CD8-positive, alpha-beta memory T cell (primary cell): ENCODE measurements around the gene PHF3. TPM values are rescaled to one million over a fixed set of nuclear protein-coding genes. Genes with fewer than 3 reads are reported as not detected.
A peak's percentile ranks its signal among the peaks of the same experiment; 100 is the strongest.

Experiments
- CTCF ChIA-PET: fragments of 350-600 bp; sonication (Branson Sonifier 250); formaldehyde crosslinking; loops from one replicate; lab custom pipeline; 2021; ENCODE audit warnings: antibody characterized with exemption; lab: Charles Lee
- POLR2A ChIA-PET: fragments of 350-600 bp; sonication (Branson Sonifier 250); formaldehyde crosslinking; loops from one replicate; lab custom pipeline; 2021; ENCODE audit warnings: antibody characterized with exemption; lab: Charles Lee
- DNase-seq, 5 donors: peaks; one replicate each; pipeline versions ENCODE4 v3.0.0 to v3.0.0-alpha.2; 2020 to 2022; ENCODE audit warnings: mixed read lengths in 1 of 5
- H3K27ac ChIP-seq: one replicate; pipeline ENCODE4 v1.7.0; 2013; ENCODE audit warnings: low read depth, mild to moderate bottlenecking, low read length, moderate library complexity
- H3K27me3 ChIP-seq: 2 replicates; pipeline ENCODE4 v1.7.0; 2013; ENCODE audit warnings: low read length, mild to moderate bottlenecking; ENCODE audit not compliant: insufficient read depth, poor library complexity, severe bottlenecking
- H3K36me3 ChIP-seq: 2 replicates; pipeline ENCODE4 v1.7.0; 2013; ENCODE audit warnings: mild to moderate bottlenecking, low read length, moderate library complexity; ENCODE audit not compliant: insufficient read depth
- H3K4me1 ChIP-seq: 2 replicates; pipeline ENCODE4 v1.7.0; 2013; ENCODE audit warnings: mild to moderate bottlenecking, low read length, moderate library complexity; ENCODE audit not compliant: insufficient read depth
- H3K4me3 ChIP-seq: 2 replicates; pipeline ENCODE4 v1.7.0; 2013; ENCODE audit warnings: mild to moderate bottlenecking, low read length
- H3K9me3 ChIP-seq: 2 replicates; pipeline ENCODE4 v1.7.0; 2013; ENCODE audit warnings: mild to moderate bottlenecking, low read length
- H3K27ac Mint-ChIP-seq, 8 donors: one replicate each; pipeline ENCODE4 v1.8.0; 2020 to 2021; ENCODE audit warnings: mixed read lengths in 8 of 8, mild to moderate bottlenecking in 6 of 8, inconsistent platforms in 3 of 8, moderate library complexity in 3 of 8
- H3K27me3 Mint-ChIP-seq, 2 donors: one replicate each; pipeline ENCODE4 v1.8.0; 2020 to 2021; ENCODE audit warnings: mixed read lengths in 2 of 2, mild to moderate bottlenecking in 1 of 2, moderate library complexity in 1 of 2
- H3K36me3 Mint-ChIP-seq, 3 donors: one replicate each; pipeline ENCODE4 v1.8.0; 2020 to 2021; ENCODE audit warnings: mixed read lengths in 3 of 3, inconsistent platforms in 1 of 3, mild to moderate bottlenecking in 1 of 3
- H3K4me1 Mint-ChIP-seq, 3 donors: one replicate each; pipeline ENCODE4 v1.8.0; 2020 to 2021; ENCODE audit warnings: mixed read lengths in 3 of 3, inconsistent platforms in 1 of 3, mild to moderate bottlenecking in 1 of 3
- H3K4me3 Mint-ChIP-seq, 7 donors: one replicate each; pipeline ENCODE4 v1.8.0; 2020 to 2021; ENCODE audit warnings: mixed read lengths in 7 of 7, mild to moderate bottlenecking in 6 of 7, moderate library complexity in 4 of 7, inconsistent platforms in 2 of 7
- H3K9me3 Mint-ChIP-seq, 5 donors: one replicate each; pipeline ENCODE4 v1.8.0; 2020 to 2022; ENCODE audit warnings: mixed read lengths in 5 of 5, mild to moderate bottlenecking in 3 of 5, moderate library complexity in 2 of 5, inconsistent platforms in 1 of 5
- polyA plus RNA-seq: library from polyadenylated mRNA; unstranded; fragments of 300-500 nt; fragmentation: Illumina TruSeq; gene quantifications from one replicate; pipeline ENCODE4 v1.2.3, GENCODE V29; 2021
- total RNA-seq, 2 experiments: library from RNA; stranded (reverse); gene quantifications; one replicate each; pipeline ENCODE4 v1.2.3, GENCODE V29; 2021

The PHF3 gene
- total RNA-seq (10 to 100 TPM; 44.1 to 44.3 TPM), polyA plus RNA-seq (40.9 TPM)

- Histone ChIP-seq H3K36me3 (no peaks in the 10 kb centered on the region), H3K4me3 (peak within 1 kb of the TSS; percentile 88), H3K27ac (peak within 1 kb of the TSS; percentile 93), H3K4me1 (peaks cover 46% of the 10 kb centered on the region), H3K9me3 (no peaks in the 10 kb centered on the region), H3K27me3 (no peaks in the 10 kb centered on the region)
- H3K4me3 Mint-ChIP-seq: peak within 1 kb of the TSS; percentile 94 to 100 (median 99)
- H3K36me3 Mint-ChIP-seq: peaks cover 0 to 8% (median 1%) of the 10 kb centered on the region in 3 donors
- ChIA-PET POLR2A (interaction anchor here (0.6 to 2.8 kb wide), 9 partner anchors 10 to 64 kb away, joined by 3 to 28 read pairs (median 4); partner anchors contain the start of genes LOC128125822 and PTP4A1), CTCF (interaction anchor here (0.8 to 3.4 kb wide), 8 partner anchors 17 to 129 kb away, joined by 3 to 22 read pairs (median 6); no protein-coding TSS in a partner anchor)
- H3K4me1 Mint-ChIP-seq: peaks cover 48 to 54% (median 54%) of the 10 kb centered on the region in 3 donors
- H3K27me3 Mint-ChIP-seq: peaks cover 0 to 4% of the 10 kb centered on the region in 2 donors
- no peaks in the 10 kb centered on the region for H3K9me3 Mint-ChIP-seq
- peak within 1 kb of the TSS; percentile 96 to 100 (median 99) for H3K27ac Mint-ChIP-seq
- peak; percentile 87 to 94 (median 93) for DNase-seq
Measured at GRCh38 chr6:63635588-63636517, at the start of gene PHF3. Gene PHF3, plus strand, starts transcription at chr6:63635802. Its CDS starts 10,750 bp downstream, at chr6:63646552.

- Histone ChIP-seq H3K27me3 (no peaks in the 10 kb centered on the region), H3K27ac (no peak overlapping the region), H3K36me3 (no peaks in the 10 kb centered on the region), H3K4me1 (no peaks in the 10 kb centered on the region), H3K4me3 (no peak overlapping the region), H3K9me3 (no peaks in the 10 kb centered on the region)
- H3K4me3 Mint-ChIP-seq: no peak overlapping the region
- POLR2A ChIA-PET: no interaction called here
- H3K27me3 Mint-ChIP-seq: peaks cover 7 to 29% of the 10 kb centered on the region in 2 donors
- no peak for DNase-seq
- H3K27ac Mint-ChIP-seq: no peak overlapping the region
- CTCF ChIA-PET: no interaction called here
- H3K9me3 Mint-ChIP-seq: no peaks in the 10 kb centered on the region
- H3K36me3 Mint-ChIP-seq: no peaks in the 10 kb centered on the region
- H3K4me1 Mint-ChIP-seq: no peaks in the 10 kb centered on the region
Measured at GRCh38 chr6:63589952-63590411, 45.6 kb upstream of the PHF3 start.

DNA sequence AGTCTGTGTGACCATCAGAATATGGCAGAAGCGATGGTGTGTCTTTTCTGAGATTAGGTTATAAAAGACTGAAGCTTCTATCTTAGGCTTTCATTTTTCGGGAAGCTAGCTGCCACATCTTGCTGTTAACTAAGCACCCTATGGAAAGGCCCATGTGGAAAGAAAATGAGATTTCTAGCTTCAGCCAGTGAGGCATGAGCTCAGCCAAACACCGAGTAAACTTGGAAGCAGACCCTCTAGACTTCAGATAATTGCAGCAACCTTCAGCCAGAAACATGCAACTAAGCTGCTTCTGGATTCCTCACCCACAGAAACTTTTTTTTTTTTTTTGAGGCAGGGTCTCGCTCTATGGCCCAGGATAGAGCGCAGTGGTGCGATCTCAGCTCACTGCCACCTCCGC, 42.7 kb upstream of the PHF3 start:
- Mint-ChIP-seq H3K9me3 (no peaks in the 10 kb centered on the region), H3K27ac (no peak overlapping the region), H3K36me3 (no peaks in the 10 kb centered on the region), H3K4me1 (peaks cover 2 to 4% (median 2%) of the 10 kb centered on the region in 3 donors), H3K27me3 (peaks cover 5 to 35% of the 10 kb centered on the region in 2 donors), H3K4me3 (no peak overlapping the region)
- Histone ChIP-seq H3K4me1 (no peaks in the 10 kb centered on the region), H3K27ac (no peak overlapping the region), H3K36me3 (no peaks in the 10 kb centered on the region), H3K27me3 (no peaks in the 10 kb centered on the region), H3K4me3 (no peak overlapping the region), H3K9me3 (no peaks in the 10 kb centered on the region)
- POLR2A ChIA-PET: no interaction called here
- CTCF ChIA-PET: no interaction called here
- no peak for DNase-seq

GRCh38 chr6:63597141-63598048, 38.2 kb upstream of the PHF3 start:
- Mint-ChIP-seq H3K36me3 (no peaks in the 10 kb centered on the region), H3K4me3 (peak overlapping the region; percentile 53 to 87 (median 84)), H3K4me1 (peaks cover 11 to 15% (median 14%) of the 10 kb centered on the region in 3 donors), H3K27ac (no peak overlapping the region), H3K9me3 (no peaks in the 10 kb centered on the region), H3K27me3 (peaks cover 1 to 24% of the 10 kb centered on the region in 2 donors)
- ChIA-PET CTCF (interaction anchor here (0.6 to 5.8 kb wide), 10 partner anchors 9 to 171 kb away, joined by 3 to 117 read pairs (median 8); partner anchors contain the start of gene PHF3), POLR2A (interaction anchor here (1.5 kb wide), 1 partner anchor 24 kb away, joined by 7 read pairs; no protein-coding TSS in a partner anchor)
- H3K9me3 ChIP-seq: no peaks in the 10 kb centered on the region
- H3K4me3 ChIP-seq: peak overlapping the region; percentile 62
- peaks cover 3% of the 10 kb centered on the region for H3K4me1 ChIP-seq
- no peak for DNase-seq
- H3K27ac ChIP-seq: no peak overlapping the region
- no peaks in the 10 kb centered on the region for H3K27me3 ChIP-seq
- H3K36me3 ChIP-seq: no peaks in the 10 kb centered on the region

- ChIA-PET CTCF (interaction anchor here (0.6 to 5.8 kb wide), 35 partner anchors 10 to 206 kb away, joined by 3 to 117 read pairs (median 4); partner anchors contain the start of gene PHF3), POLR2A (interaction anchor here (0.5 to 1.5 kb wide), 4 partner anchors 25 to 166 kb away, joined by 3 to 12 read pairs (median 6); partner anchors contain the start of gene PHF3)
- H3K27me3 ChIP-seq: no peaks in the 10 kb centered on the region
- Mint-ChIP-seq H3K4me3 (peak overlapping the region; percentile 53 to 87 (median 84)), H3K27me3 (peaks cover 1 to 21% of the 10 kb centered on the region in 2 donors), H3K9me3 (no peaks in the 10 kb centered on the region), H3K27ac (peak overlapping the region in 4 of 8 donors; percentile 1 to 73 (median 20)), H3K36me3 (no peaks in the 10 kb centered on the region), H3K4me1 (peaks cover 11 to 15% (median 14%) of the 10 kb centered on the region in 3 donors)
- H3K36me3 ChIP-seq: no peaks in the 10 kb centered on the region
- DNase-seq: peak; percentile 54 to 83 (median 72)
- peak overlapping the region; percentile 62 for H3K4me3 ChIP-seq
- no peak overlapping the region for H3K27ac ChIP-seq
- H3K4me1 ChIP-seq: peaks cover 3% of the 10 kb centered on the region
- no peaks in the 10 kb centered on the region for H3K9me3 ChIP-seq
Measured at GRCh38 chr6:63598049-63599036, 37.3 kb upstream of the PHF3 start.

- H3K9me3 Mint-ChIP-seq: no peaks in the 10 kb centered on the region
- no peaks in the 10 kb centered on the region for H3K36me3 Mint-ChIP-seq
- H3K27ac ChIP-seq: no peak overlapping the region
- peak overlapping the region in 4 of 7 donors; percentile 18 to 87 (median 84) for H3K4me3 Mint-ChIP-seq
- ChIA-PET POLR2A (interaction anchor here (0.5 to 1.1 kb wide), 3 partner anchors 36 to 165 kb away, joined by 3 to 12 read pairs (median 5); partner anchors contain the start of gene PHF3), CTCF (interaction anchor here (0.7 to 5.8 kb wide), 27 partner anchors 9 to 173 kb away, joined by 3 to 117 read pairs (median 4); partner anchors contain the start of gene PHF3)
- no peaks in the 10 kb centered on the region for H3K27me3 ChIP-seq
- H3K4me1 ChIP-seq: peaks cover 3% of the 10 kb centered on the region
- peaks cover 1 to 21% of the 10 kb centered on the region in 2 donors for H3K27me3 Mint-ChIP-seq
- peaks cover 11 to 15% (median 14%) of the 10 kb centered on the region in 3 donors for H3K4me1 Mint-ChIP-seq
- H3K4me3 ChIP-seq: no peak overlapping the region
- H3K27ac Mint-ChIP-seq: no peak overlapping the region
- no peaks in the 10 kb centered on the region for H3K36me3 ChIP-seq
- H3K9me3 ChIP-seq: no peaks in the 10 kb centered on the region
- DNase-seq: no peak
Measured at GRCh38 chr6:63599243-63599642, 36.4 kb upstream of the PHF3 start.
